ENCODE data around the gene BICDL1. TPM values are rescaled to one million over a fixed set of nuclear protein-coding genes. Genes with fewer than 3 reads are reported as not detected.
A peak's percentile ranks its signal among the peaks of the same experiment; 100 is the strongest.

BICDL1 gene
- total and polyA plus RNA-seq, 2 donors (not counting 1 experiment from before 2014, with no cell fraction given), result not detected

DNA sequence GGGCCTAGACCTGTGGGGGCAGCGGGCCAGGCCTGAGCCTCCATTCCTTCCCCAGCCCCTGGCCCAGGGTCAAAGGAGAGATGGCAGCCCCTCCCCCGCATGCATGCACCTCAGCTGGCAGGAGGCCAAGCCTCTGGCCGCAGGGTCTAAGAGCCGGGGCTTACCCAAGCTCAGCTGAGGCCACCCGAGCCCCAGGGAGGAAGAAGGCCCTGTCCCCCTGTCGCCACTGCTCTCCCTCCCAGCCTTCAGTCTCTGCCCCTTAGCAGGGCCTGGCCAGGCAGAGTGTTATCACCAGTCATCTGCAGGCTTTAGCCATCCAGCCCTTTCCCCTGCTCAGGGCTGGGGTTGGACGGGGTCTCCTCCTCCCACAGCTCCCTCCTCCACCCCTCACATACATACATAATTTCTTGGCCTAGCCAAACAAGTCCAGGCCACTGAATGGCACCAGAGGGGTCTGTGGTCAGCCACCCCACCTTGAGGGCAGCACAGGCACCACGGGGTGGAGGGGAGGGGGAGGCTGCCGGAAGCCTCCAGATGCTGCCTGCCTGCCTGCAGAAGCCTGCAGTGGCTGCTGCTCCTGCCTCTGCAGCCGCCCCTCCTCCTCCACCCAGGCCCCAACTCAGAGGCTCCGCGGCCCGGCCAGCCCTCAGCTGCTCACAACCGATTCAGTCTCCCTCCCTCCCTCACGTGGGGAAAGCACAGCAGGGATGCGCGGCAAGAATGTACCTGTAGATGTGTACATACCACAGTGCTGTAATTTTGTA lies 104.7 kb downstream of the BICDL1 start:
- H3K4me1 ChIP-seq (ENCODE audit: control insufficient read depth, extremely low read depth, insufficient read depth, low read length), result no peaks in the 10 kb centered on the region
- H3K9me3 ChIP-seq (ENCODE audit: control insufficient read depth, insufficient read depth, low read depth, low read length), result no peaks in the 10 kb centered on the region
- no peaks in the 10 kb centered on the region for H3K27me3 ChIP-seq (ENCODE audit: control insufficient read depth, insufficient read depth, low read length)
- H3K4me3 ChIP-seq (replicated peaks in 1 of 4; ENCODE audit: control extremely low read depth in 1 of 4, insufficient read depth in 1 of 4, low read depth in 3 of 4, low read length in 4 of 4), result no peak overlapping the region
- TF ChIP-seq, protein P1, sequence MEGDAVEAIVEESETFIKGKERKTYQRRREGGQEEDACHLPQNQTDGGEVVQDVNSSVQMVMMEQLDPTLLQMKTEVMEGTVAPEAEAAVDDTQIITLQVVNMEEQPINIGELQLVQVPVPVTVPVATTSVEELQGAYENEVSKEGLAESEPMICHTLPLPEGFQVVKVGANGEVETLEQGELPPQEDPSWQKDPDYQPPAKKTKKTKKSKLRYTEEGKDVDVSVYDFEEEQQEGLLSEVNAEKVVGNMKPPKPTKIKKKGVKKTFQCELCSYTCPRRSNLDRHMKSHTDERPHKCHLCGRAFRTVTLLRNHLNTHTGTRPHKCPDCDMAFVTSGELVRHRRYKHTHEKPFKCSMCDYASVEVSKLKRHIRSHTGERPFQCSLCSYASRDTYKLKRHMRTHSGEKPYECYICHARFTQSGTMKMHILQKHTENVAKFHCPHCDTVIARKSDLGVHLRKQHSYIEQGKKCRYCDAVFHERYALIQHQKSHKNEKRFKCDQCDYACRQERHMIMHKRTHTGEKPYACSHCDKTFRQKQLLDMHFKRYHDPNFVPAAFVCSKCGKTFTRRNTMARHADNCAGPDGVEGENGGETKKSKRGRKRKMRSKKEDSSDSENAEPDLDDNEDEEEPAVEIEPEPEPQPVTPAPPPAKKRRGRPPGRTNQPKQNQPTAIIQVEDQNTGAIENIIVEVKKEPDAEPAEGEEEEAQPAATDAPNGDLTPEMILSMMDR (conservative IDR thresholded peaks at IDR 0.05 in 1 of 2, IDR thresholded peaks at IDR 0.05 in 1 of 2; ENCODE audit: low read depth in 1 of 2, low read length in 2 of 2), result no peak
- TF ChIP-seq EZH2 (IDR thresholded peaks at IDR 0.05; ENCODE audit: low read length, missing control alignments), result no peak
- no peak overlapping the region for H3K4me2 ChIP-seq (ENCODE audit: extremely low read depth, insufficient read depth, low read length)
- H2AFZ ChIP-seq (ENCODE audit: low read length), result no peak overlapping the region
- DNase-seq (ENCODE audit: low read depth in 2 of 2), result peak in 1 of 2 donors; percentile 19
- H4K20me1 ChIP-seq (ENCODE audit: control insufficient read depth, extremely low read depth, insufficient read depth, low read length), result no peaks in the 10 kb centered on the region
- H3K79me2 ChIP-seq (ENCODE audit: control insufficient read depth, insufficient read depth, low read length), result no peaks in the 10 kb centered on the region
- peaks cover 18% of the 10 kb centered on the region for H3K36me3 ChIP-seq (ENCODE audit: control insufficient read depth, insufficient read depth, low read length)
- H3K9ac ChIP-seq (ENCODE audit: insufficient read depth, low read length), result no peak overlapping the region
- H3K27ac ChIP-seq (ENCODE audit: insufficient read depth, low read length), result no peak overlapping the region

DNA sequence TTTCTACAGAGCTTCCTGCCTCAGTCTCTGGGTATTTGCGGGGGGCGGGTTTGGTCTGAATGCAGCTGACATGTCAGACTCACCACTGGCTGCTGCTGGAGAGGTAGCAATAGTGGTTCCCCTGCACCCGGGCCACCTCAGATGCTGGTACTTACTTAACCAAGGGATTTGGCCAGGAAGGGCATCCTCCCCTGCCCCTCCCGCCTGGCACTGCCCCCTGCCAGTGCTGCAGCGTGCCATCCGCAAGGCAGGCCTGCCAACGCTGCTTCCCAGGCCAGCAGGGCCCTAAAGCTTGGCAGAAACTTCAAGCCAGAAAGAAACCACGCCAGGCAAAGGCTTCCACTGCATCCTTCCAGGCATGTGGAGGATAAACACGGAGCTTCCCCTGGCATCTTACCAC lies 105.4 kb downstream of the BICDL1 start:
- Histone ChIP-seq H3K79me2 (ENCODE audit: control insufficient read depth, insufficient read depth, low read length) (peaks cover 5% of the 10 kb centered on the region), H4K20me1 (ENCODE audit: control insufficient read depth, extremely low read depth, insufficient read depth, low read length) (no peaks in the 10 kb centered on the region), H3K4me3 (replicated peaks in 1 of 4; ENCODE audit: control extremely low read depth in 1 of 4, insufficient read depth in 1 of 4, low read depth in 3 of 4, low read length in 4 of 4) (no peak overlapping the region), H3K9me3 (ENCODE audit: control insufficient read depth, insufficient read depth, low read depth, low read length) (no peaks in the 10 kb centered on the region), H3K27me3 (ENCODE audit: control insufficient read depth, insufficient read depth, low read length) (no peaks in the 10 kb centered on the region), H3K9ac (ENCODE audit: insufficient read depth, low read length) (no peak overlapping the region), H3K27ac (ENCODE audit: insufficient read depth, low read length) (no peak overlapping the region), H3K4me1 (ENCODE audit: control insufficient read depth, extremely low read depth, insufficient read depth, low read length) (no peaks in the 10 kb centered on the region), H2AFZ (ENCODE audit: low read length) (no peak overlapping the region), H3K36me3 (ENCODE audit: control insufficient read depth, insufficient read depth, low read length) (peaks cover 23% of the 10 kb centered on the region), H3K4me2 (ENCODE audit: extremely low read depth, insufficient read depth, low read length) (no peak overlapping the region)
- TF ChIP-seq, protein P1 (conservative IDR thresholded peaks at IDR 0.05 in 1 of 2, IDR thresholded peaks at IDR 0.05 in 1 of 2; ENCODE audit: low read depth in 1 of 2, low read length in 2 of 2), result no peak
- TF ChIP-seq EZH2 (IDR thresholded peaks at IDR 0.05; ENCODE audit: low read length, missing control alignments), result no peak
- DNase-seq (ENCODE audit: low read depth in 2 of 2), result no peak

DNA sequence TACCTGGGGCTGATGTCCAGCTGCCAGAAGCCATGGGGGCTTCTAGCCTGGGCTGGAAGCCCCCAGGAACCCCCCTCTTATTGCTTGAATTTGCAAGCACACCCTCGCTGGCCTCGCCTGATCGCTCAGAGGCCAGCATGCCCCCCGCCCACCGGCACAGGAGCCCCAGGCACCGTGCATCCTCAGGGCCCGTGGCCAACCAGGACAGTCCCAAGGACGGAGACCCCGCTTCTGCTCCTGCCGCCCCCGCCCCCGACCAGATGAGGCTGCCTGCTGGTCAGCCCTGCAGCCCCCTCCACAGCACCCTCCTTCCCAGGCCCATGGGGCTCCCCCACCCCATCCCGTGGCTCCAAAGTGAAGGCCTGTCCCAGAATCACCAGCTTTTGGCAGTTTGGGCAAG lies 106.3 kb downstream of the BICDL1 start:
- DNase-seq (ENCODE audit: low read depth in 2 of 2), result no peak
- Histone ChIP-seq H4K20me1 (ENCODE audit: control insufficient read depth, extremely low read depth, insufficient read depth, low read length) (no peaks in the 10 kb centered on the region), H3K36me3 (ENCODE audit: control insufficient read depth, insufficient read depth, low read length) (peaks cover 23% of the 10 kb centered on the region), H3K9ac (ENCODE audit: insufficient read depth, low read length) (no peak overlapping the region), H3K27me3 (ENCODE audit: control insufficient read depth, insufficient read depth, low read length) (no peaks in the 10 kb centered on the region), H3K9me3 (ENCODE audit: control insufficient read depth, insufficient read depth, low read depth, low read length) (no peaks in the 10 kb centered on the region), H2AFZ (ENCODE audit: low read length) (no peak overlapping the region), H3K4me3 (replicated peaks in 1 of 4; ENCODE audit: control extremely low read depth in 1 of 4, insufficient read depth in 1 of 4, low read depth in 3 of 4, low read length in 4 of 4) (no peak overlapping the region), H3K4me2 (ENCODE audit: extremely low read depth, insufficient read depth, low read length) (no peak overlapping the region), H3K27ac (ENCODE audit: insufficient read depth, low read length) (no peak overlapping the region), H3K79me2 (ENCODE audit: control insufficient read depth, insufficient read depth, low read length) (peaks cover 13% of the 10 kb centered on the region), H3K4me1 (ENCODE audit: control insufficient read depth, extremely low read depth, insufficient read depth, low read length) (no peaks in the 10 kb centered on the region)
- TF ChIP-seq EZH2 (IDR thresholded peaks at IDR 0.05; ENCODE audit: low read length, missing control alignments), result no peak
- TF ChIP-seq, protein P1 (conservative IDR thresholded peaks at IDR 0.05 in 1 of 2, IDR thresholded peaks at IDR 0.05 in 1 of 2; ENCODE audit: low read depth in 1 of 2, low read length in 2 of 2), result no peak
